Measurements from ENCODE around the gene ELFN1.

DNA sequence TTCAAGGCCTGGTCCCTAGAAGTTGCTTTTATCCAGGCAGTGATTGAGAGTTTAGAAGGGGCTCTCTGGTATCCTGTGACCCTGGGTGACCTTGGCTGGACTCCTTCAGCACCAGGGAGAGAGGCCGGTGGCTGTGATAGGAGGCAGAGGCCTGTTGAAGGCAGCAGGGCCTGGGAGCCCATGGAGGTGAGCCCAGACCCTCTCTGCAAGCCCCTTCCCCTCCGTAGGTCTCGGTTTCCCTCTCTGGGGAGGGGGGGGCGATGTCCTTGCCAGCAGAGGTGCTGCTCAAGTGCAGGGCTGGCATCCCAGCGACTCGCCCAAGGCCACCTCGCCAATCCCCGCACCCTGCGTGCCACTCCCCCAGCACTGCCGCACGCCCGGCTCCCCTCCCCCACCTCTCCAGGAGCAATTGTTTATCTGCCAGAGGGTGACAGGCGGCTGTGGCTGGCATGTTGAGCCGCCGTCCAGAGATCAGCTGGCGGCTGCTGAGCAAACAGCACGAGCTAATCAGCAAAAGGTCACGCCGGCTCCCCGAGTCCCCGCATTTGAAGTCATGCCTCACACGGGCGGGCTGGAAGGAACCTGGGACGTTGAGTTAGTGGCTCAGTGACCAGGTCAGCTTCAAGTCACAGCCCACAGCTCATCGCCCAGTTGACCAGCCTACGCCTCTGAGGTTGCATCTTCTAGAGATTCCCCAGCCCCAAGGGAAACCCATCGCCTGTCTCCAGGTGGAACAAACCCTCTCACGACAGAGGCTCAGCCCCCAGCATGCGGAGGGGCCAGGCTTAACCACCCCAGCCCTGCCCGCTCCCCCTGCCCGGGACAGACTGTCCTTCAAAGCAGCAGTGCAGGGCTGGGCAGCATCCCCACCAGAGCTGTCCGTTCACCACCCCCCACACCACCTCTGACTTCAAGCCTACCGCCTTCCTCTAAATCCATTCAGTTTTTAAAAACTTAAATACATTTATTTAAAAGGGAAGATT lies 43.7 kb downstream of the ELFN1 start:
- TF ChIP-seq, protein P1, sequence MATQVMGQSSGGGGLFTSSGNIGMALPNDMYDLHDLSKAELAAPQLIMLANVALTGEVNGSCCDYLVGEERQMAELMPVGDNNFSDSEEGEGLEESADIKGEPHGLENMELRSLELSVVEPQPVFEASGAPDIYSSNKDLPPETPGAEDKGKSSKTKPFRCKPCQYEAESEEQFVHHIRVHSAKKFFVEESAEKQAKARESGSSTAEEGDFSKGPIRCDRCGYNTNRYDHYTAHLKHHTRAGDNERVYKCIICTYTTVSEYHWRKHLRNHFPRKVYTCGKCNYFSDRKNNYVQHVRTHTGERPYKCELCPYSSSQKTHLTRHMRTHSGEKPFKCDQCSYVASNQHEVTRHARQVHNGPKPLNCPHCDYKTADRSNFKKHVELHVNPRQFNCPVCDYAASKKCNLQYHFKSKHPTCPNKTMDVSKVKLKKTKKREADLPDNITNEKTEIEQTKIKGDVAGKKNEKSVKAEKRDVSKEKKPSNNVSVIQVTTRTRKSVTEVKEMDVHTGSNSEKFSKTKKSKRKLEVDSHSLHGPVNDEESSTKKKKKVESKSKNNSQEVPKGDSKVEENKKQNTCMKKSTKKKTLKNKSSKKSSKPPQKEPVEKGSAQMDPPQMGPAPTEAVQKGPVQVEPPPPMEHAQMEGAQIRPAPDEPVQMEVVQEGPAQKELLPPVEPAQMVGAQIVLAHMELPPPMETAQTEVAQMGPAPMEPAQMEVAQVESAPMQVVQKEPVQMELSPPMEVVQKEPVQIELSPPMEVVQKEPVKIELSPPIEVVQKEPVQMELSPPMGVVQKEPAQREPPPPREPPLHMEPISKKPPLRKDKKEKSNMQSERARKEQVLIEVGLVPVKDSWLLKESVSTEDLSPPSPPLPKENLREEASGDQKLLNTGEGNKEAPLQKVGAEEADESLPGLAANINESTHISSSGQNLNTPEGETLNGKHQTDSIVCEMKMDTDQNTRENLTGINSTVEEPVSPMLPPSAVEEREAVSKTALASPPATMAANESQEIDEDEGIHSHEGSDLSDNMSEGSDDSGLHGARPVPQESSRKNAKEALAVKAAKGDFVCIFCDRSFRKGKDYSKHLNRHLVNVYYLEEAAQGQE (IDR thresholded peaks at IDR 0.05; ENCODE audit: insufficient read depth in 1 of 2, low read depth in 2 of 2, low read length in 2 of 2), result peak; percentile 72 to 89
- TF ChIP-seq FOXP2 (optimal IDR thresholded peaks at IDR 0.05; ENCODE audit: borderline replicate concordance, extremely low read depth, extremely low read length, insufficient read depth) (no peak), POLR2AphosphoS5 (IDR thresholded peaks at IDR 0.05; ENCODE audit: low read depth, low read length) (no peak), TAF1 (IDR thresholded peaks at IDR 0.05; ENCODE audit: borderline replicate concordance, insufficient read depth, low read length) (no peak), SIN3A (IDR thresholded peaks at IDR 0.05; ENCODE audit: borderline replicate concordance, insufficient read depth, low read length) (no peak)
